Neuronal stem cell (in vitro differentiated cells): Measurements from ENCODE around the gene CACYBP. TPM values are rescaled to one million over a fixed set of nuclear protein-coding genes. Genes with fewer than 3 reads are reported as not detected.

Experiments used
- small RNA-seq: library from polyadenylated mRNA; stranded (forward); fragments of <200 nt; extraction: miRNeasy Mini kit (QIAGEN cat#:217004); gene quantifications from one replicate; pipeline ENCODE3, GENCODE V24; 2013; ENCODE audit not compliant: insufficient read depth

CACYBP gene

Small RNA genes within 50 kb of the gene (small RNA-seq; reads per million reads assigned to genes)
- gene RF00019, result not detected
- gene RNU6-307P, result not detected
